Measurements from ENCODE around the gene RNASE8.

The RNASE8 gene

GRCh38 chr14:21053184-21054122, 4.2 kb upstream of the RNASE8 start:
- DNase-seq (ENCODE audit: low read depth, low spot score): no peak

GRCh38 chr14:21054123-21054767, 3.4 kb upstream of the RNASE8 start:
- DNase-seq (ENCODE audit: low read depth, low spot score): no peak

- DNase-seq (ENCODE audit: low read depth, low spot score): no peak
Measured at GRCh38 chr14:21054768-21055145, 2.9 kb upstream of the RNASE8 start.

- DNase-seq (ENCODE audit: low read depth, low spot score): no peak
Measured at GRCh38 chr14:21055432-21056117, 2.0 kb upstream of the RNASE8 start.

- DNase-seq (ENCODE audit: low read depth, low spot score): no peak
Measured at GRCh38 chr14:21056520-21057163, 980 bp upstream of the RNASE8 start.

GRCh38 chr14:21058903-21059302, 1.3 kb downstream of the RNASE8 start:
- no peak for DNase-seq (ENCODE audit: low read depth, low spot score)

- no peak for DNase-seq (ENCODE audit: low read depth, low spot score)
Measured at GRCh38 chr14:21059842-21060613, 2.4 kb downstream of the RNASE8 start.

GRCh38 chr14:21060614-21061346, 3.2 kb downstream of the RNASE8 start:
- no peak for DNase-seq (ENCODE audit: low read depth, low spot score)

GRCh38 chr14:21061347-21061668, 3.7 kb downstream of the RNASE8 start:
- no peak for DNase-seq (ENCODE audit: low read depth, low spot score)

- DNase-seq (ENCODE audit: low read depth, low spot score): no peak
Measured at GRCh38 chr14:21063479-21063878, 5.9 kb downstream of the RNASE8 start.

- peak; percentile 14 for DNase-seq (ENCODE audit: low read depth, low spot score)
Measured at GRCh38 chr14:21066882-21067502, 9.4 kb downstream of the RNASE8 start.

GRCh38 chr14:21068521-21069387, 11.1 kb downstream of the RNASE8 start:
- DNase-seq (ENCODE audit: low read depth, low spot score): peak; percentile 72

GRCh38 chr14:21069388-21070082, 11.9 kb downstream of the RNASE8 start:
- peak; percentile 83 for DNase-seq (ENCODE audit: low read depth, low spot score)

GRCh38 chr14:21070083-21070609, 12.5 kb downstream of the RNASE8 start, which contains the start of gene ARHGEF40:
Gene ARHGEF40 (plus strand): TSS chr14:21070304. CDS start chr14:21070397, 93 bp downstream.
- peak; percentile 42 for DNase-seq (ENCODE audit: low read depth, low spot score)

- peak; percentile 71 for DNase-seq (ENCODE audit: low read depth, low spot score)
Measured at GRCh38 chr14:21070610-21071224, 13.1 kb downstream of the RNASE8 start.

GRCh38 chr14:21071225-21072030, 13.8 kb downstream of the RNASE8 start:
- DNase-seq (ENCODE audit: low read depth, low spot score): peak; percentile 81

- DNase-seq (ENCODE audit: low read depth, low spot score): peak; percentile 29
Measured at GRCh38 chr14:21072031-21072473, 14.4 kb downstream of the RNASE8 start.

All from ELF-1 (cell line).